T-helper 1 cell treated with Interleukin-12 subunit alpha and Interleukin-12 subunit beta and Interleukin-4 antibody, amounts not matched to agents 30 ng/mL and 1 ng/mL, for 36 hours (primary cell): ENCODE data around the gene ZG16. TPM values are rescaled to one million over a fixed set of nuclear protein-coding genes. Genes with fewer than 3 reads are reported as not detected.
"Not testable (repeated sequence)": the region's sequence is repeated elsewhere in the genome, so short reads cannot be mapped to it uniquely, and the experiment has no call there.

Experiments
- intact Hi-C: fragments of 100-400 bp; cut with micrococcal nuclease; formaldehyde crosslinking; loops from one replicate; pipeline ENCODE4 v1.15.1; 2024
- total RNA-seq: library from RNA; stranded (reverse); gene quantifications from 2 replicates; pipeline ENCODE4 v1.2.3, GENCODE V29; 2022

ZG16 gene
- total RNA-seq, 1 donor from 2014 or later, result not detected

- intact Hi-C loops, result not testable (repeated sequence)
Measured at GRCh38 chr16:29783094-29783953, 5.3 kb downstream of the ZG16 start.

GRCh38 chr16:29784157-29784556 lies 6.1 kb downstream of the ZG16 start:
- intact Hi-C loops, result loop anchor here (1.0 kb wide), 2 partner anchors 38 to 82 kb away; no protein-coding TSS in a partner anchor

GRCh38 chr16:29784901-29785500 lies 6.9 kb downstream of the ZG16 start:
- intact Hi-C loops, result loop anchor here (1.0 kb wide), 3 partner anchors 39 to 83 kb away; no protein-coding TSS in a partner anchor

- intact Hi-C loops, result not testable (repeated sequence)
Measured at GRCh38 chr16:29787155-29787554, 9.1 kb downstream of the ZG16 start.

GRCh38 chr16:29789775-29790182 lies 11.7 kb downstream of the ZG16 start:
- intact Hi-C loops, result loop anchor here (1.0 kb wide), 7 partner anchors 16 to 207 kb away; partner anchors contain the start of genes CDIPT, INO80E, PAGR1 and TAOK2

- intact Hi-C loops, result loop anchor here (1.0 kb wide), 7 partner anchors 15 to 206 kb away; partner anchors contain the start of genes CDIPT, INO80E, PAGR1 and TAOK2
Measured at GRCh38 chr16:29790183-29790948, 12.3 kb downstream of the ZG16 start, which contains the start of gene KIF22. Gene KIF22 (plus strand): TSS chr16:29790751. CDS start chr16:29790760, 9 bp downstream.

- intact Hi-C loops, result loop anchor here (1.0 kb wide), 8 partner anchors 14 to 205 kb away; partner anchors contain the start of genes CDIPT, INO80E, PAGR1 and TAOK2
Measured at GRCh38 chr16:29790949-29791844, 13.1 kb downstream of the ZG16 start.

GRCh38 chr16:29791845-29792807 lies 14.1 kb downstream of the ZG16 start:
- intact Hi-C loops, result loop anchor here (1.0 kb wide), 1 partner anchor 56 kb away; no protein-coding TSS in a partner anchor

- intact Hi-C loops, result not testable (repeated sequence)
Measured at GRCh38 chr16:29793153-29793552, 15.1 kb downstream of the ZG16 start.

GRCh38 chr16:29794231-29794710 lies 16.2 kb downstream of the ZG16 start:
- intact Hi-C loops, result no loop called here

GRCh38 chr16:29802416-29802935 lies 24.4 kb downstream of the ZG16 start:
- intact Hi-C loops, result no loop called here

- intact Hi-C loops, result loop anchor here (2.0 kb wide), 1 partner anchor 17 kb away; the partner anchor contains the start of gene MVP
Measured at GRCh38 chr16:29804020-29804419, 26.0 kb downstream of the ZG16 start.

- intact Hi-C loops, result loop anchor here (1.0 to 5.0 kb wide), 11 partner anchors 12 to 982 kb away; partner anchors contain the start of genes ATXN2L, CDIPT, INO80E and KIF22
Measured at GRCh38 chr16:29804455-29805231, 26.6 kb downstream of the ZG16 start.

- intact Hi-C loops, result loop anchor here (1.0 to 5.0 kb wide), 11 partner anchors 11 to 983 kb away; partner anchors contain the start of genes ATXN2L, CDIPT, INO80E and KIF22
Measured at GRCh38 chr16:29805232-29806098, 27.4 kb downstream of the ZG16 start.

- intact Hi-C loops, result loop anchor here (5.0 kb wide), 2 partner anchors 891 to 984 kb away; partner anchors contain the start of genes ATXN2L and SRCAP
Measured at GRCh38 chr16:29806099-29806579, 28.1 kb downstream of the ZG16 start, which contains the start of gene MAZ. Gene MAZ (plus strand): TSS chr16:29806529. CDS start chr16:29806702, 173 bp downstream.
